Activated naive CD4-positive, alpha-beta T cell treated with anti-CD3 and anti-CD28 coated beads, Interleukin-2, amount 50 U/mL, for 72 hours (primary cell): ENCODE measurements around the gene FRMD4A. TPM values are rescaled to one million over a fixed set of nuclear protein-coding genes. Genes with fewer than 3 reads are reported as not detected.

Experiments
- ATAC-seq, 2 donors: fragments of 150-1000 bp; cut with Tn5 transposase; 2 replicates each; pipeline ENCODE4 v1.10.0; 2021; ENCODE audit warnings: mild to moderate bottlenecking in 2 of 2, moderate library complexity in 2 of 2
- DNase-seq, 2 donors: peaks; one replicate each; pipeline ENCODE4 v3.0.0; 2021 to 2022; ENCODE audit warnings: low spot score in 2 of 2
- H3K27ac Mint-ChIP-seq, 2 donors: one replicate each; pipeline ENCODE4 v1.8.0; 2022; ENCODE audit warnings: mild to moderate bottlenecking in 2 of 2, mixed read lengths in 2 of 2
- H3K36me3 Mint-ChIP-seq, 2 donors: one replicate each; pipeline ENCODE4 v1.8.0; 2022; ENCODE audit warnings: mixed read lengths in 2 of 2
- H3K9me3 Mint-ChIP-seq, 2 donors: one replicate each; pipeline ENCODE4 v1.8.0; 2022; ENCODE audit warnings: mixed read lengths in 2 of 2
- total RNA-seq, 2 donors: library from RNA; stranded (reverse); gene quantifications; one replicate each; pipeline ENCODE4 v1.2.3, GENCODE V29; 2022

FRMD4A gene
- total RNA-seq, 2 donors from 2014 or later, result 0.41 to 0.49 TPM

DNA sequence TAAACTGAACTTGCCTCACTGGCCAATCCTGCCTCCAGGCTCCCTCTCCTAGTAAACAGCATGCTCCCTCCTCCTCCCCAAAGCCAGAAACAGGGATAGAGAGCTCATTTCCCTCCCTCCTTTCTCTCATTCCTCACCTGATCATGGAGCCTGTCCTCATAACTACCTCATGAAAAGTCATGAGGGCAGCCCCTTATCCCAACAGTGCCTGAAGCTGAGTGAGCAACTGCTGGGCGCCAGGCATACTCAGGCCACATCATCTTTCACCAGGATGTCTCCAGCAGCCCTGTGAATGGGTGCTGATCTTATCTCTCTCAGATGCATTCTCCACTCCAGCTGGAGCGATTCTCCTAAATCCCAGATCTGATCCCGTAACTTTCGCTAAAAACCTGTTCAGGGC lies 436.8 kb downstream of the FRMD4A start:
- Mint-ChIP-seq H3K9me3 (peaks cover 0 to 6% of the 10 kb centered on the region in 2 donors), H3K36me3 (no peaks in the 10 kb centered on the region), H3K27ac (peak overlapping the region in 1 of 2 donors; percentile 41)
- no peak for DNase-seq
- no peak for ATAC-seq

DNA sequence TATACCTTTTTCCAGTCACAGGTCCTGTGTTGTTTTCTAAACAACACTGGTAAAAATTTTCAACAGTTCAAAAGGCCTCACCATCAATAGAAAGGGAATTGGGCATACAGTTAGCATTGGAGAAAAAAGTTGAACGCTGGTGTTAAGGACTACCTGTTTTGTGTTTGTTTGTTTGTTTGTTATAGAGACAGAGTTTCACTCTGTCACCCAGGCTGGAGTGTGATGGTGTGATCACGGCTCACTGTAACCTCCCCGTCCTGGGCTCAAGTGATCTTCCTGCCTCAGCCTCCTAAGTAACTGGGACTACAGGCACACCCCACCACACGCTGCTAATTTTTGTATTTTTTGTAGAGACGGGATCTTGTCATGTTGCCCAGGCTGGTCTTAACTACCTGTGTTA lies 437.9 kb downstream of the FRMD4A start:
- no peak for ATAC-seq
- no peak overlapping the region for H3K27ac Mint-ChIP-seq
- DNase-seq, result no peak
- H3K9me3 Mint-ChIP-seq, result peaks cover 0 to 6% of the 10 kb centered on the region in 2 donors
- no peaks in the 10 kb centered on the region for H3K36me3 Mint-ChIP-seq

DNA sequence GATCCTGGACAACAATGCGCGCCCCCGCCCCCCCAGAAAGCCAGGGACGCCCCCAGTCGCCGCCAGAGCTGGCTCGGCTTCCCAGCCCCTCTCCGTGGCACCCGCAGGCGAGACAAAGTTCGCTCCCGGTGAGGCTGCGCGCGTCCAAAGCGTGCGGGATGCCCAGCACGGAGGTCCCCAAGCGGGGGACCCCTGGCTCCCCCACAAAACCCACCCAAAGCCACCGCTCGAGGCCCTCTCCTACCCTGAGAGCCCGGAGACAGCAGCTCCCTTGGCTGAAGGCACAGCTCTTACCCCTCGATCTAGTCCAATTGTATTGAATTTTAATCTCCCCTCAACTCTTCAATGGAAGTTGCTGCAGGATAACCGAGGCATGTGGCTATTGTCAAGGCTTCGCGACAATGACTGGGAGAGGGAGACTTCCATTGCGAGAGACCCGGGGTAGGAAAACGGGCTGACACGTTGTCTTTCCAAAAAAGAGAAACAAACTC lies 438.7 kb downstream of the FRMD4A start:
- no peak overlapping the region for H3K27ac Mint-ChIP-seq
- H3K9me3 Mint-ChIP-seq, result peaks cover 0 to 6% of the 10 kb centered on the region in 2 donors
- ATAC-seq, result no peak
- no peaks in the 10 kb centered on the region for H3K36me3 Mint-ChIP-seq
- DNase-seq, result no peak

DNA sequence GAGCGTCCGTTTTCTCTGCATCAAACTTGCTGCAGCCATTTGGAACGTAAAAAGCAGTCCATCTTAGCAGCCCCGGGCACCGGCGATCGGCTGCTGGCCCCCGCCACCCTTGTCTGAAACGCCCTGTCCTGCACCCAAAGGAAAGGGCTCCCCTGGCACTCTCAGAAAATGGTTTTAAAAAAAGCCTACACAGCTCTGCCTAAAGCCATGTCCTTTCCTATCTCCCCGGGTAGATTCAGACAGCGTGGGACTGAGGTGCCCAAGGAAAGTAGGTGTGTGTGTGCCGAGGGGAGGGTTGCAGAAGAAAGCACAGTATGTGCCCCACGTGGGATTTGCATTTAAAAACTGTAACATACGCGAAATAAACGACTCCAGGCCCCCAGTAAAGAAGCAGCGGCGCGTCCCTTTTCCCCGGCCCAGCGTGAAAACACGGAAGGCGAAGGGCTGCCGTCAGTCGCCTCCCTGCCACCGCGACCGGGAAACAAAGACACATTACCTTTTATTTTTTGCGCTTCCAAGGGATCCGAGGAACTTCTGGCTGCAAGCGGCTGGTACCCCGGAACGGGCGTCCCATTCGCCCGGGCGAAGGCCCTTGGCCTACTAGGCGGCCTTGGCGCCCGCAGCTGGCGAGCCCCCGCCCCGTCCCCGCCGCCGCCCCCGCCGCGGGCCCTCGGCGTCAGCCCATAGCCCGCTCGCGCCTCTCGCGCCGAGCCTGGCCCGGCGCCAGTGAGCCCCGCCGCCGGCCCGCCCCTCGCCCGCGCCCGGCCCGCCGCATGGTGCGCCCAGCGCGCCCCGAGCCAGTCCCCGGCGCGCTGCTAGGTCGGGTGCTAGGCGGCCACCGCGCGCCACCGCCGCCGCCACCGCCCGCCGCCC lies 439.4 kb downstream of the FRMD4A start:
- Mint-ChIP-seq H3K36me3 (no peaks in the 10 kb centered on the region), H3K9me3 (peaks cover 0 to 6% of the 10 kb centered on the region in 2 donors), H3K27ac (no peak overlapping the region)
- ATAC-seq, result peak; percentile 50 to 70
- peak in 1 of 2 donors; percentile 22 for DNase-seq

DNA sequence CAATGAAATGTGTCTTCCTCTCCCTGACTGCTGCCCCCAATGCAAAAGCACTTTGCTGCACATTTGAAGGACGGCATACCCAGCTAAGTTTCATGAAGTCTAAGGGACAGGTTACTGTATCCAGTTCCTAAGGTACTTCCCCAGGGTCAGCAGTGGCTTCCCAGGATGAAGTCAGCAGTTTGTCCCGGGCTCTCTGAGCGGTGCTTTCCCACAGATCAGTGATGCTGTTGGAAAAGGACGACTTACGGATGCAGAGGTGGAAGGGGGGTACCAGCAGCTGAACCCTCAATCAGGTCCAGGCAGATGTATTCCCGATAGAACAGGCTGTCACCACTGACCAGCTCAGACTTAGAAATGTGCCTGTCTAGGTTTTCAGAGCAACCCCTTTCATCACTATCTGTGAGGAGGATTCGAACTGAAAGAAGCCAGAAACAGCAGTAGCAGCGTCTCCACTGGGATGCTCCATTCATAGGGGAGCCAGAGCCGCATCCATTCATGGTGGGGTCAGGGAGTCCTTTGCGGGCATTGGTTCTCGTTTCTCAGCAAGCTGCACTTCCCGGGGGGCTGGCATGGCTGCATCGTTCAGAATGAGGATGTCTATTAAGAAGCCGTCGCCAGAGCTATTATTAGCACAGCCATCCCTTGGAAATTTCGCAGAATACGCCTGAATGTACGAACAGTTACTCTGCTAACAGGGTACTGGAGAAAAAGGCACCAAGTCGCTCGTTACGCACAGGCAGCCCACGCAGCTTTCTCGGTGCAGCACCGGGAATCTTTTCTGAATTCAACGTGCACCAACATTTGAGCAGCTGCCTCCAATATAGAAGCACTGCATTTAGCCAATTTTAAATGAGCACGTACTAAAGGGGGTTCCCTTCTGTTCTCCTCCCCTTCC lies 440.2 kb downstream of the FRMD4A start:
- Mint-ChIP-seq H3K36me3 (no peaks in the 10 kb centered on the region), H3K9me3 (peaks cover 0 to 4% of the 10 kb centered on the region in 2 donors), H3K27ac (no peak overlapping the region)
- DNase-seq (no peak), ATAC-seq (no peak)

DNA sequence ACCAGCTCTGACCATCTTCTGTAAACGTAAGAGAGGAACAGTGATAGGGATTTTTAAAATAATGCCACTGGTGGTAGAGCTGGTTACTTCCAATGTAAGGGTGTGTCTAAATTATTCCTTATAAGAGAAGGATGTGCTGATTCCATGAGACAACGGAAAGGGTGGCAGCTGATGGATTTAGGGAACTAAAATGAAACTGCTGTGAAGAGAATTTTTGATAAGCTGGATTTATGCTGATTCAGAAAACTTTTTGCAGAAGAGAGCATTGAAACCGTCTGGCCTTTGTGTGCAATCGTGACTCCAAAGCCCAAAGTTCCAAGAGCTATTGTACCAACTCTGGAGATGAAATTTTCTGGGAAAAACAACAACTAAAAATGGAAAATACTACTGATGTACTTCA lies 443.0 kb downstream of the FRMD4A start:
- ATAC-seq, result no peak
- H3K9me3 Mint-ChIP-seq, result no peaks in the 10 kb centered on the region
- no peaks in the 10 kb centered on the region for H3K36me3 Mint-ChIP-seq

DNA sequence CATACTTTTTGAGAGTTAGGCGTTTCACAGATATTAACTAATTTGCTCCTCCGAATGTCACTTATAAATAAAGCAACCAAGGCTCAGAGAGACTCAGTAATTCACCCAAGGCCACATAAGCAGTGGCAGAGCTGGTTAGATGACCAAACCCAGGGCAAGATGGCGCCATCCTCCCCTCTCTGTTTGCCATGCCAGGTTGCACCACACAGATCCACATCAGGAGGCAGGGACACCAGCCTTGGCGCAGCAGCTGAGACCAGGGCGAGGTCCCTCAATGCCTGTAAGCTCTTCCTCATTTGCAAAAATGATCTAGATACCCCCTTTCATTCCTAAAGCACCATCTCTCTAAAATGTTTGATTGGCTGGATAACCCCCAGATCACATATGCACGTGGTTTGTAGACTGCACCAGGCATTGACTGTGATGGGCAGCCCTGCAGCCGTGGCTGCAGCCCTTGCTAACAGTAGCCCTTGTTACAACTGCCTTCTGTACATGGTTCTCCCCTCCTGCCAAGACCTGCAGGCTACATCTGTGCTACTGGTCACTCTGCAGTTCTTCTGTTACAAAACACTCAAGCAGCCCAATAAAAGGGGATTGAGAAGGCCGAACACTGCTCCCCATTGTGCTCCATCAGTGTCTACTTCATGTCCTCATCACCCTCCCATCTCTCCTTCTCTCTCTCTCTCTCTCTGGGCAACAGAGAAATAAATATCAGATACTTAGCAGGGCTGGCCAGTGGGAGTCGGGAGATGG lies 445.3 kb downstream of the FRMD4A start:
- H3K36me3 Mint-ChIP-seq, result no peaks in the 10 kb centered on the region
- no peak for ATAC-seq
- no peak for DNase-seq
- no peak overlapping the region for H3K27ac Mint-ChIP-seq
- no peaks in the 10 kb centered on the region for H3K9me3 Mint-ChIP-seq

More for the DNA sequence above, 443.0 kb downstream of the FRMD4A start:
- DNase-seq, result no peak
- no peak overlapping the region for H3K27ac Mint-ChIP-seq

DNA sequence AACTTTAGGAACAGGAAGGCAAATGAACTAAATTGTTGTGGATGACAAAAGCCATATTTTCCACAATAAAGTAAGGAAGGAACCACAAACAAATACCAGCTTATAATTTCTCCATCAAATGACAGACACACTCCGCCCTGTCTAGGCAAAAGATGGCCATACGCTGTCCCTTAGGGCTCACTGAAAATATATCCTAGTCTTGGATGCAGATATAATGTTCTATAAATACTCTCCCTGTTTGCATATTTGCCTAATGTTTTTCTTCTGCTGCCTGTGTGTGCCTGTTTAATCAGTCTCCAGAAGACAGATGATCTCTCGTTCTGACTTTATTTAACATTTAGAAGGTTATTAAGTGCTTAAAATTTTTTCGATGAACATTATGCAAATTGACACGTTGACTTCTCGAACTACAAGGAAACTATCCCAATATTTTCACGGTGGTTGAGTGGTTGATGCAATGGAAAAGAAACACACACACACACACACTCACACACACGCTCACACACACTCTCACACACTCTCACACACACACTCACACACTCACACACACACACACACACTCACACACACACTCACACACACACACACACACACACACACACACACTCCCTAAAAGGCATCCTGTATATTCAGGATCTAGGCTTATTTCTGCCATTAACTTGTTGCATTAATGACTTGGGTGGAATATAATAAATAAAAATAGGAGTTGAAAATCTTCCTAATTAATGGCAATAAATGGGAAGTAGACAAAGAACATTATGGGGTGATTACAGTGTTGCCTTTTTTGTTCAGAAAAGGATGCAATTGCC lies 446.9 kb downstream of the FRMD4A start:
- H3K27ac Mint-ChIP-seq, result no peak overlapping the region
- H3K36me3 Mint-ChIP-seq, result no peaks in the 10 kb centered on the region
- DNase-seq, result no peak
- no peaks in the 10 kb centered on the region for H3K9me3 Mint-ChIP-seq
- no peak for ATAC-seq

DNA sequence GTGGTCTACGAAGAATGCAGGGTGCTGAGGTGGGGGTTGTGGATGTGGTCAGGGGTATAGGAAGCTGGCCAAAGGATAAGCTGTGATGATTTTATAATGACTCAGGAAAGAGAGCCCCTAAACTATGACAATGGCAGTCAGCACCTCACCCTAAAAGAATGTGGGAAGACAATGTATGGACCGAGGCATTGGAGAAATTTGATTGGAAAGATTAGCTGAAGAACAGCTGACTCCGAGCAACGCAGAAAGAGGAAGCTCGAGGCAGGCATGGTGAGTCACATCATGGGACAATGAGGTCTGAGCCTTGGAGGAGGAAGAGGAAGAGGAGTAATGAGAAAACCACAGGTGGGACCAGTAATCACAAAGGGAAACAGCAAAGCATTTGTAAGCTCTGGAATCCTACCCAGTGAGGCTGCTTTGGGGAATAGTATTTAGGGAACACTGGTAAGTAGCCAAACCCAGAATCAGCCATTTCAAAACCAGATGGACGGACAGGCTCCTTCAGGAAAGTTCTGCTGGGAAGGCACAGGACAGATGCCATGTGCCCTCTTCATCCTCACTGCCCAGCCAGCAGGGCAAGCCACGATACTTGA lies 448.5 kb downstream of the FRMD4A start:
- H3K9me3 Mint-ChIP-seq, result no peaks in the 10 kb centered on the region
- no peaks in the 10 kb centered on the region for H3K36me3 Mint-ChIP-seq
- no peak overlapping the region for H3K27ac Mint-ChIP-seq
- ATAC-seq, result no peak
- DNase-seq, result no peak

DNA sequence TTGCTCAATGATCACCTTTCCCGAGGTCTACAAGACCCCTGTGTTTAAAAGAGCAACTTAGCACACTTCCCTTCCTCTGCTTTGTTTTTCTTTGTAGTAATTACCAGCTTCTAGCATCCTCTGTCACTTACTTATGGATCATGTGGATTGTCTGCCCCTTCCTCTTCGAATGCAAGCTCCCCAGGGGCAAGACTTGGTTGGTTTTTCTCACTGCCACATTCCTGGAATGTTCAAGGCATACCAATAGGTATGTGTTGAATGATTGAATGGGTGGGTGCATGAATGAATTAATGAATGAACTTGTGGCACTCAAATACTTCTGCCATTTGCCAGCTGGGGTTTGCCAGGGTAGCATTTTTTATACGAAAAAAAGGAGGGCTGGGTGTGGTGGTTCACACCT lies 450.0 kb downstream of the FRMD4A start:
- no peaks in the 10 kb centered on the region for H3K36me3 Mint-ChIP-seq
- no peak overlapping the region for H3K27ac Mint-ChIP-seq
- no peaks in the 10 kb centered on the region for H3K9me3 Mint-ChIP-seq
- no peak for DNase-seq
- no peak for ATAC-seq

DNA sequence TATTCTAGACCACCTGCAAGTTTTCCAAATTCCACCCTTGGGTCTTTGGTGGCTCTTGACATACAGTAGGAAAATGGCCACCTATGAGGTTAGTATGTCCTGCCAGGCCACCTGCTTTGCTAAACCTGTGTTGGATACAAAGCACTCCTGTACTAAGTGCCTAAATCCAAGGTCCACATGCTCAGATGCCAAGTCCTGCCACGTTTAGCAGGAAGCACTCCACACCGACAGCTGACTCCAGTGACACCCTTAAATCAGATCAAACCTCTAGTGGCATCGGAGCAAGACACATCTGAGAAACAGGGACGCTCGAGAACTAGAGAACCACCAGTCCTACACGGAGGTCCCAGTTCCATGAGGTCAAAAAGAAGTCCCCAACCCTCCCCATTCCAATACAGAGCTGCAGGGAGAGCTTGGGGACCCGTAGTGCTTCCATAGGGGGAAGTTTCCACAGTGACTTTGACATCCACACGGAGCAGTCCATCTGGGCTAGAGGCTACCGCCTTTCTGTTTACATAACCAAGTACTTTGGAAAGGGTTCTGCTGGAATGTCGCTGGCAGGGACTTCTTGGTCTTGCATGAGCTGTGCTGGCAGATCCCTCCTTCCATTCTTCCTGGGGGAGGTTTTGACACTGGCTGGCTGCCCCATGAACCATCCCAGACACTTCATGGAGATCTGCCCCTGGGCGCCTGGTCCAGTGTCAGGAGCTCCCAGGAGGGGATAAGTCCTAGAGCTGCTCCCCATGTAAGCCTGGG lies 453.4 kb downstream of the FRMD4A start:
- ATAC-seq (no peak), DNase-seq (no peak)
- H3K9me3 Mint-ChIP-seq, result no peaks in the 10 kb centered on the region
- no peak overlapping the region for H3K27ac Mint-ChIP-seq
- no peaks in the 10 kb centered on the region for H3K36me3 Mint-ChIP-seq

DNA sequence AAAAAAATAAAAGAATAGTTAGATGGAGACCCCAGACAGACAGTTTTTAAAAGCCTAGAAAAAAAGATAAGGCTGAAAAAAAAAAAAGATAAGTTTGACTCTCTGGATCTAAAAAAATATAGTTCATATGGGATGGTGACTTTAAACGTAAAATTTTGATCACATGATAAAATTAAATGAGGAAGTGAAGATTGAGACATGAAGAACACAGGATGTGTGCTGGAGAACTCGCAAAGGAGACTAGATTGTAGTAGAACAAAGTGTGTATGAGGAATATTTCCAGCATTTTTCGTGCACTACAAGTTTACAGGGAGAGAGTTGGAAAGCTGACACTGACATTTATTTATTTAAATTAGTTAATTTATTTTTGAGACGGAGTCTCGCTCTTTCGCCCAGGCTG lies 457.5 kb downstream of the FRMD4A start:
- DNase-seq (no peak), ATAC-seq (no peak)
- Mint-ChIP-seq H3K9me3 (no peaks in the 10 kb centered on the region), H3K27ac (no peak overlapping the region), H3K36me3 (no peaks in the 10 kb centered on the region)

DNA sequence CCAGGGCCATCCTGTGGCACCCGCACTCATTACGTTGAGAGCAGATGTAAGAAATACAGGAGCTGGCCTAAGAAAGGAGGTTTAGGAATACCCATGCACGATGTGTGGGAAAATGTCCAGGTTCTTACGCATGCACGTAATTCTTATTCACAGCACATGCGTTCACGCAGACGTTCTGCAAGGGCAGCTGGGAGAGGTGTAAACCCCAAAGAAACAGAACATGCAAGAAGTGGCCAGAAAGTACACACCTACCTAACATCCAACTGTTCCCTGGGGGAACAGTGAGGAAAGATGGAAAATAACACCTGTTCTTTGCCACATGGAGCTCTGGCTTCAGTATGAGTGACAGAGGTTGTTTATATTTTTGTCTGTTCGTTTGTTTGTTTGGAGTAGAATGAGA lies 458.3 kb downstream of the FRMD4A start:
- H3K27ac Mint-ChIP-seq, result no peak overlapping the region
- H3K9me3 Mint-ChIP-seq, result no peaks in the 10 kb centered on the region
- no peaks in the 10 kb centered on the region for H3K36me3 Mint-ChIP-seq
- no peak for ATAC-seq
- DNase-seq, result no peak

DNA sequence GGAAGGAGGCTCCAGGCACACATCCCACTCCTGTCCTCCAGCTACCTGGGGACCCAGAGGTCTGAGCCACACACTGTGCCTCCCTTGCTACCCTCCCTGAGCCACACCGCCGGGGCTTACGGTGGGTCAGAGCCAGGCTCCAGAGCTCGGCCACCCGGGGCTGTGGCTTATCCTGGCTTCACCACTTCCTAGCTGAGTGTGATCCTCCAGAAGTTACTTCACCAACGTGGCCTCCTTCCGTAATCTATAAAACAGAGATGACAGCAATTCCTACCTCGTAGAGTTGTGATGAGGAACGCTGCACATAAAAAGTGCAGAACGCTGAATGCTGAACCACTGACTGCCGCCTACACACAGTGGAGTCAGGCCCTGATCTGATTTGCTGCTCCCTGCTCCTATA lies 458.9 kb downstream of the FRMD4A start:
- DNase-seq (no peak), ATAC-seq (no peak)
- Mint-ChIP-seq H3K36me3 (no peaks in the 10 kb centered on the region), H3K9me3 (no peaks in the 10 kb centered on the region), H3K27ac (no peak overlapping the region)

DNA sequence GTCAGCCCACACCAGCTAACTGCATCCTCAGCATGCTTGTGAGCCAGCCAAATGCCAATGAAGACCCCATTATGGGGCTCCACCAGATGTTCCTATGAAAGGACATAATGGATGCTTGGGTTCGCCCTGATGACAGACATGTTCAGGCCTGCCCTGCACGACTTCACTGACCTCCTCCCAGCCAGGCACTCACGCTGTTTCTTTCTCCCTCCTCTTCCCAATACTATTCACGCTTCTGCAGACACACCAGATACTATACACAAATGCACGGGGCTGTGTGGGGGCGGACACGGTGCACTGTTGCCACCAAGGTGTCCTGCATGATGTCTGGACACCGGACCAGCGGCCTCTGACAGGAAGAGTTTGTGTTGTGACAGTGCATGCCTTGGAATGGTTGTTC lies 459.7 kb downstream of the FRMD4A start:
- Mint-ChIP-seq H3K27ac (peak overlapping the region in 1 of 2 donors; percentile 39), H3K36me3 (no peaks in the 10 kb centered on the region), H3K9me3 (no peaks in the 10 kb centered on the region)
- DNase-seq (no peak), ATAC-seq (no peak)
